Measurements from ENCODE around the gene PCNX2. TPM values are rescaled to one million over a fixed set of nuclear protein-coding genes. Genes with fewer than 3 reads are reported as not detected.

PCNX2 gene, protein sequence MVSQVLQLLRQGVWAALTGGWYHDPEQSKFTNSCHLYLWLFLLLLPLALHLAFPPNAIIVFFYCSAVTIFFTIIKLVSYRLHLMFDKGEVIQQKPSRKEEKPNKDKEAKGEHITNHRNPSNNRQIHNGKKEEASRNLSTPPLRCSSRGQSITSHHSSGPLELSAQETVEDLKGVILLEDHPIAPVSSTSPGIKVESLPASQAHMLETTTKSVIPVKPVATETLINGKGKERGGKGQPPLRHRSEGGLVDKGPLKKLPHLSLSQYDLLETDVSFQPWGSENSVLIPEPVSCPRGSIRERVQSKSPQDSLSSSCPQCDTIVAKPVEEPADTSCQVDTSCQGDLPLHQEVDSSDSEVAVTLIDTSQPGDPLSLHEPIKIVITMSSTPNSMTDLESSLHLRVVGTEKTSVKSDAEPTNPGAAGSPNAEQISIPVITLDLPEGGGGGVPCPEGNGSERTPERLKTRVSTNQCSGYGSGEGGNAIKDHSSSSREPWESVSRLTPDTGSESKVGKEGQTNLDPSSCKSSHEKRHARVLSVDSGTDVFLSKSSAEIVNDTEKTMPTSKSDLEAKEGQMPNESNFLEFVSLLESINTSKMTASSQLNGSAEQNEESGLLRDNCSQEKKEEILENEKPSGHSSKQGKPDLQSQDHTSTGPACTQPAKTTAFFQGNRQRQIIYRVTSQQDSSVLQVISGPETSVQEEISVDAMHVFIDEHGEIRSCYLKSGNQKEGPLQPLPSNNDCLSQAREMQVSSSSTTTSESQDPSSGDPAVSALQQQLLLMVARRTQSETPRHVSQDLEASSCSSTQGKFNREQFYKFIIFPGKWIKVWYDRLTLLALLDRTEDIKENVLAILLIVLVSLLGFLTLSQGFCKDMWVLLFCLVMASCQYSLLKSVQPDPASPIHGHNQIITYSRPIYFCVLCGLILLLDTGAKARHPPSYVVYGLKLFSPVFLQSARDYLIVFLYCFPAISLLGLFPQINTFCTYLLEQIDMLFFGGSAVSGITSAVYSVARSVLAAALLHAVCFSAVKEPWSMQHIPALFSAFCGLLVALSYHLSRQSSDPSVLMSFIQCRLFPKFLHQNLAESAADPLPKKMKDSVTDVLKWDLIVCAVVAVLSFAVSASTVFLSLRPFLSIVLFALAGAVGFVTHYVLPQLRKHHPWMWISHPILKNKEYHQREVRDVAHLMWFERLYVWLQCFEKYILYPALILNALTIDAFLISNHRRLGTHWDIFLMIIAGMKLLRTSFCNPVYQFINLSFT (N-terminal part only)
- 6.5 TPM for polyA plus RNA-seq

DNA sequence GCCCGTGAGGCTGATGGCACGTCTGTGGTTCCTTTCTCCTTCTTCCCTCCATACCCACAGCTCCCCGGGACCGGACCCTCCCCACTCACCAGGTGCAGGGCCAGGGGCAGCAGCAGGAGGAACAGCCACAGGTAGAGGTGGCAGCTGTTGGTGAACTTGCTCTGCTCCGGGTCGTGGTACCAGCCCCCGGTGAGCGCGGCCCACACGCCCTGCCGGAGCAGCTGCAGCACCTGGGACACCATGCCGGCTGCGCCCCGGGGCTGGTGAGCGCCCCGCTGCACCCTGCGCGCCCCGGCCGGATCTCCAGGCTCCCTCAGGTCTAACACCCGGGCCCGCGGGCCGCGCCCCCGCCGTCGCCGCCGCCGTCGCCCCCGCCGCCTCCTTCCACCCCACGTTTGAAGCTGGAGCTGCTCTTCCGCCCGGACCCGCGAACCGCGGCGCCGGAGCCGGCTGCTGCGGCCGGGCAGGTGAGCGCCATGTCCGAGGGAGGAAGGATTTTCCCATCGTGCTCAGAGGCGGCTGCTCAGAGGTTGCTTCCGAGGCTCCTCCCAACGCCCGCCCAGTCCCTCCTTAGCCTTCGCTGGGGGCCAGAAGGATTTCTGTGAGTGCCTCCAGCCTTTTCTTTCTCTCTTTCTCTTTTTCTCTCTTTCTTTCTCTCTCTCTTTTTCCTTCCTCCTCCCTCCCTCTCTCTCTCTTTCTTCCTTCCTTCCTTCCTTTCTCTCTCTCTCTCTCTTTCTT, at the start of gene PCNX2:
TSS of gene PCNX2 (minus strand) at position 489 of the 738 bp plus-strand sequence. CDS start at position 242, 247 bp downstream.
- peak within 1 kb of the TSS; percentile 78 to 93 (median 89) for H3K4me3 Mint-ChIP-seq
- H3K27me3 Mint-ChIP-seq, result no peaks in the 10 kb centered on the region
- peaks cover 12 to 21% (median 19%) of the 10 kb centered on the region in 3 donors for H3K4me1 Mint-ChIP-seq
- no peaks in the 10 kb centered on the region for H3K36me3 Mint-ChIP-seq
- H3K27ac Mint-ChIP-seq, result peak within 1 kb of the TSS; percentile 4 to 97 (median 87)
- H3K9me3 Mint-ChIP-seq, result no peaks in the 10 kb centered on the region

DNA sequence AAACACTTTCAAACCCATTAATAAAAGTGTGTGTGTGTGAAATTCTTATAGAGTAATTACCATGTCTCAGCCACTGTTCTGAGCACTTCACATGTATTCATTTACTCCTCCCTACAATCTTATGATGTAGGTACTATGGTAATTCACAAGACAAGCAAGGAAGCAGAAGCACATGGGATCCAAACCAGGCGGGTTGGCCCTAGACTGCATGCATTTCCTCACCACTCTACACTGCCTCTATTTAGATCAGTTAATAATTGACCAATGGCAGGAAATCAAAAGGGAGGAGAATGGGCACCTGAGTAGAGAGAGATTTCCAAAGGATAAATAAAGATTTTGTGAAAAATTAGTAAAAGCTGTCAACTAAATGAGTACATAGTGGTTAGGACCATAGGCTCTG, 47.7 kb upstream of the PCNX2 start:
- Mint-ChIP-seq H3K9me3 (peaks cover 0 to 1% (median 0%) of the 10 kb centered on the region in 3 donors), H3K4me1 (peaks cover 0 to 7% (median 4%) of the 10 kb centered on the region in 3 donors), H3K27me3 (peaks cover 12% of the 10 kb centered on the region), H3K27ac (no peak overlapping the region), H3K36me3 (peaks cover 4% of the 10 kb centered on the region), H3K4me3 (no peak overlapping the region)

DNA sequence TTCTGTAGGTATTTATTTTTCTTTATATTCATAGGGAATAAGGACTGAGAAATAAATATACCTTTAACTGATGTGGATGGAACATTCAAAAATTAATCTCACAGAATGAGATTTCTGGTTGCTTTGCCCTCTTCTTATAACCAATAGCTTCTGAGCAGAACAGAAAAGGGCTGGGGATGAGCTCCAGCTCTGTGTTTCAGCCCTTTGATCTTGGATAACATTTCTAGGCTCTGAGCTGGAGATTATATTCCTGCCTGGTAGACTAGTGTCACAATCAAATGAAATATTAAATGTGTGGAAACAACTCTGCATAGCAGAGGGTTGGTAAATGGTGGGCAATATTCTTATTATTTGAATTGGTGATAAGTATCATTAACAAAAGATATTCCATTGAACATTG, 46.6 kb upstream of the PCNX2 start:
- Mint-ChIP-seq H3K36me3 (peaks cover 4% of the 10 kb centered on the region), H3K27ac (no peak overlapping the region), H3K27me3 (peaks cover 18% of the 10 kb centered on the region), H3K4me1 (peaks cover 0 to 7% (median 4%) of the 10 kb centered on the region in 3 donors), H3K4me3 (no peak overlapping the region), H3K9me3 (peaks cover 0 to 1% (median 0%) of the 10 kb centered on the region in 3 donors)

DNA sequence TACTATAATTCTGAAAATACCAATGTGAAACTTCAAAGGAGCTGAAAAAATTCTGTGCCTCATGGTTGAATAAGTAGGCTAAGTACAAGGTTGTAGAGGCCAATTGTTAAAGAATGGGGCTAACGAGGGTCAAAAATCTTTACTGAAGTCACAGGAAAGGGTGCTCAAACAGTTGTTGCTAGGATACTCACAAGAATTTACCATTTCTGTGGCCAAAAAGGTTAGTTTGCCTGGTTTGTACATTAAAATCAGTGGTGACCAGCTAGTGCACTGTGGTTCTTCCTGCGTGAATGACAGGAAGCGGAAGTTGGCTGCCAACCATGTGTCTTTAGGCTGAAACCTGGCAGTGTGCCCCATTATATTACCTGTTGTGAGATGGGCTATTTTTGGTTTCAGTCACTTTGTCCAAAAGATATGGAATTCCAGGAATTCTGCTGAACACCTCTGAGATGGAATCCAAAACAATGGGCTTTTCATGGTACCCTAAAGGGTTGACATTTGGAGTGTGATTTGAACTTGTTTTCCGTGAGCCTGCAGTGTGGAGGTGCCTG, 45.5 kb upstream of the PCNX2 start:
- peaks cover 18% of the 10 kb centered on the region for H3K27me3 Mint-ChIP-seq
- H3K9me3 Mint-ChIP-seq, result peaks cover 0 to 1% (median 0%) of the 10 kb centered on the region in 3 donors
- H3K27ac Mint-ChIP-seq, result no peak overlapping the region
- H3K4me1 Mint-ChIP-seq, result peaks cover 0 to 7% (median 4%) of the 10 kb centered on the region in 3 donors
- no peak overlapping the region for H3K4me3 Mint-ChIP-seq
- H3K36me3 Mint-ChIP-seq, result peaks cover 4% of the 10 kb centered on the region

GRCh38 chr1:233340031-233340555, 44.6 kb upstream of the PCNX2 start:
- Mint-ChIP-seq H3K36me3 (peaks cover 4% of the 10 kb centered on the region), H3K27ac (no peak overlapping the region), H3K27me3 (peaks cover 18% of the 10 kb centered on the region), H3K4me1 (peaks cover 0 to 7% (median 4%) of the 10 kb centered on the region in 3 donors), H3K9me3 (peaks cover 0 to 1% (median 0%) of the 10 kb centered on the region in 3 donors), H3K4me3 (no peak overlapping the region)

DNA sequence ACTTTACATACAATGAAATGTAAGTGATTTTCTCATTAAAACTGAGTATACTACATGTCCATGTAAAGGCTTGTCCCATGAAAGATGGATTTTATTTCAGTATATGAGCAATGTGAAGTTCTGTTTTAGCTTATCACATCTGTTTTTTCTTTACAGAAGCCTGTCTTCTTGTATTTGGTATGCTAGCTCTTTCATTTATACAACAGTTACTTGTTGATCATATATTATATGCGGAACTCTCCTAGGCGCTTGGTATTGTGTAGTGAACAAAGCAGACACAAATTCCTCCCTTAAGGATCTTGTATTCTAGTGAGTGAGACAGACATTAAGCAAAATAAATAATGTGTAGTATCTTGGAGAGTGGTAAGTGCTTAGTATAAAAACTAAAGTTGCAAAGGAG, 42.6 kb upstream of the PCNX2 start:
- Mint-ChIP-seq H3K4me3 (no peak overlapping the region), H3K27me3 (peaks cover 16% of the 10 kb centered on the region), H3K4me1 (peaks cover 0 to 7% (median 4%) of the 10 kb centered on the region in 3 donors), H3K27ac (no peak overlapping the region), H3K36me3 (peaks cover 4% of the 10 kb centered on the region), H3K9me3 (no peaks in the 10 kb centered on the region)

DNA sequence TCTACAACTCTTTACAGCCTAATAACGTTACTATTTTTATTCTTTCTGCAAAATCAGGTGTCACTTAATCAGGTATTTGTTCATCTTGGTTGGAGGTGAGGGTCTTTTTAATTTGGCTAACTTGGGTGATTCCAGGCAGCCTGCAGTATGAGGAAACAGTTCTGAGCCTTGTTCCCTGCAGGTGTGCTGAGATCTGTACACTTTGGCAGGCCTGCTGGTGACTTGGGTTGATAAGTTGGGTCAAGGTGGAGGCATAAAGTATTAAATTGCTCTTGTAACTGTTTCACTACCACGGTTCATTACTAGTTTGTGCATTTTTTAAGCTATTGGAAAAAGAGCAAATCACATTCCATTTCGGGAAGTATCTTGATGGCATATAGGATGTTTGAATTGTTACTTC, 42.0 kb upstream of the PCNX2 start:
- H3K4me1 Mint-ChIP-seq, result peaks cover 0 to 7% (median 4%) of the 10 kb centered on the region in 3 donors
- peaks cover 4% of the 10 kb centered on the region for H3K36me3 Mint-ChIP-seq
- no peak overlapping the region for H3K27ac Mint-ChIP-seq
- peaks cover 16% of the 10 kb centered on the region for H3K27me3 Mint-ChIP-seq
- no peaks in the 10 kb centered on the region for H3K9me3 Mint-ChIP-seq
- no peak overlapping the region for H3K4me3 Mint-ChIP-seq

- Mint-ChIP-seq H3K27me3 (peaks cover 13% of the 10 kb centered on the region), H3K9me3 (no peaks in the 10 kb centered on the region), H3K4me3 (no peak overlapping the region), H3K36me3 (peaks cover 4% of the 10 kb centered on the region), H3K4me1 (peaks cover 0 to 7% (median 4%) of the 10 kb centered on the region in 3 donors), H3K27ac (no peak overlapping the region)
Observed at GRCh38 chr1:233336554-233337456, 41.3 kb upstream of the PCNX2 start.

GRCh38 chr1:233334092-233334491, 38.6 kb upstream of the PCNX2 start:
- H3K36me3 Mint-ChIP-seq, result peaks cover 4% of the 10 kb centered on the region
- H3K4me1 Mint-ChIP-seq, result peaks cover 2 to 9% (median 3%) of the 10 kb centered on the region in 3 donors
- H3K9me3 Mint-ChIP-seq, result no peaks in the 10 kb centered on the region
- H3K27me3 Mint-ChIP-seq, result peaks cover 13% of the 10 kb centered on the region
- H3K27ac Mint-ChIP-seq, result no peak overlapping the region
- no peak overlapping the region for H3K4me3 Mint-ChIP-seq

GRCh38 chr1:233333086-233333485, 37.6 kb upstream of the PCNX2 start:
- H3K36me3 Mint-ChIP-seq, result no peaks in the 10 kb centered on the region
- H3K4me1 Mint-ChIP-seq, result peaks cover 0 to 6% (median 5%) of the 10 kb centered on the region in 3 donors
- no peak overlapping the region for H3K4me3 Mint-ChIP-seq
- H3K9me3 Mint-ChIP-seq, result no peaks in the 10 kb centered on the region
- H3K27ac Mint-ChIP-seq, result no peak overlapping the region
- H3K27me3 Mint-ChIP-seq, result peaks cover 5% of the 10 kb centered on the region

- H3K9me3 Mint-ChIP-seq, result no peaks in the 10 kb centered on the region
- no peak overlapping the region for H3K27ac Mint-ChIP-seq
- H3K36me3 Mint-ChIP-seq, result no peaks in the 10 kb centered on the region
- no peak overlapping the region for H3K4me3 Mint-ChIP-seq
- H3K27me3 Mint-ChIP-seq, result peaks cover under 1% of the 10 kb centered on the region
- H3K4me1 Mint-ChIP-seq, result peaks cover 0 to 7% (median 5%) of the 10 kb centered on the region in 3 donors
Observed at GRCh38 chr1:233331676-233332519, 36.4 kb upstream of the PCNX2 start.

Data from IgD-negative memory B cell (primary cell).